ENCODE results near the gene PPP1R3G.

- TF ChIP-seq, protein P1, sequence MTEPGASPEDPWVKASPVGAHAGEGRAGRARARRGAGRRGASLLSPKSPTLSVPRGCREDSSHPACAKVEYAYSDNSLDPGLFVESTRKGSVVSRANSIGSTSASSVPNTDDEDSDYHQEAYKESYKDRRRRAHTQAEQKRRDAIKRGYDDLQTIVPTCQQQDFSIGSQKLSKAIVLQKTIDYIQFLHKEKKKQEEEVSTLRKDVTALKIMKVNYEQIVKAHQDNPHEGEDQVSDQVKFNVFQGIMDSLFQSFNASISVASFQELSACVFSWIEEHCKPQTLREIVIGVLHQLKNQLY (CRISPR knock-in tag; IDR thresholded peaks at IDR 0.05): no peak
- TF ChIP-seq TBP (CRISPR knock-in tag; IDR thresholded peaks at IDR 0.05) (no peak), POLR2A (IDR thresholded peaks at IDR 0.05; ENCODE audit: insufficient read depth in 1 of 2, low read depth in 2 of 2, low read length in 2 of 2) (no peak), BCLAF1 (IDR thresholded peaks at IDR 0.05) (no peak), HDAC2 (CRISPR knock-in tag; IDR thresholded peaks at IDR 0.05) (no peak), EZH2 (conservative IDR thresholded peaks at IDR 0.05; ENCODE audit: low read depth, low read length) (no peak), ZKSCAN1 (IDR thresholded peaks at IDR 0.05; ENCODE audit: low read length) (no peak), ATF7 (IDR thresholded peaks at IDR 0.05) (no peak), ATF7 (CRISPR knock-in tag; IDR thresholded peaks at IDR 0.05) (no peak), POLR2AphosphoS5 (IDR thresholded peaks at IDR 0.05; ENCODE audit: low read depth, low read length) (no peak), ZNF780A (CRISPR knock-in tag; IDR thresholded peaks at IDR 0.05) (no peak), ZFP1 (CRISPR knock-in tag; IDR thresholded peaks at IDR 0.05) (no peak), ZNF704 (CRISPR knock-in tag; IDR thresholded peaks at IDR 0.05; ENCODE audit: borderline replicate concordance) (no peak)
- TF ChIP-seq, protein P2, sequence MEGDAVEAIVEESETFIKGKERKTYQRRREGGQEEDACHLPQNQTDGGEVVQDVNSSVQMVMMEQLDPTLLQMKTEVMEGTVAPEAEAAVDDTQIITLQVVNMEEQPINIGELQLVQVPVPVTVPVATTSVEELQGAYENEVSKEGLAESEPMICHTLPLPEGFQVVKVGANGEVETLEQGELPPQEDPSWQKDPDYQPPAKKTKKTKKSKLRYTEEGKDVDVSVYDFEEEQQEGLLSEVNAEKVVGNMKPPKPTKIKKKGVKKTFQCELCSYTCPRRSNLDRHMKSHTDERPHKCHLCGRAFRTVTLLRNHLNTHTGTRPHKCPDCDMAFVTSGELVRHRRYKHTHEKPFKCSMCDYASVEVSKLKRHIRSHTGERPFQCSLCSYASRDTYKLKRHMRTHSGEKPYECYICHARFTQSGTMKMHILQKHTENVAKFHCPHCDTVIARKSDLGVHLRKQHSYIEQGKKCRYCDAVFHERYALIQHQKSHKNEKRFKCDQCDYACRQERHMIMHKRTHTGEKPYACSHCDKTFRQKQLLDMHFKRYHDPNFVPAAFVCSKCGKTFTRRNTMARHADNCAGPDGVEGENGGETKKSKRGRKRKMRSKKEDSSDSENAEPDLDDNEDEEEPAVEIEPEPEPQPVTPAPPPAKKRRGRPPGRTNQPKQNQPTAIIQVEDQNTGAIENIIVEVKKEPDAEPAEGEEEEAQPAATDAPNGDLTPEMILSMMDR (CRISPR knock-in tag; IDR thresholded peaks at IDR 0.05): no peak
Observed at GRCh38 chr6:5045416-5045815, 39.7 kb upstream of the PPP1R3G start.
